Nephron progenitor cell (in vitro differentiated cells): Measurements from ENCODE around the gene HSD11B2.

Source experiments
- DNase-seq: peaks from one replicate; pipeline ENCODE4 v3.0.0; 2021
- H3K27ac Mint-ChIP-seq: 2 replicates; pipeline ENCODE4 v1.8.0; 2021; ENCODE audit warnings: mild to moderate bottlenecking, moderate library complexity, mixed read lengths
- H3K27me3 Mint-ChIP-seq: 2 replicates; pipeline ENCODE4 v1.8.0; 2021; ENCODE audit warnings: mild to moderate bottlenecking, low read depth, mixed read lengths; ENCODE audit not compliant: poor library complexity
- H3K36me3 Mint-ChIP-seq: 2 replicates; pipeline ENCODE4 v1.8.0; 2021; ENCODE audit warnings: low read depth, mixed read lengths
- H3K4me1 Mint-ChIP-seq: 2 replicates; pipeline ENCODE4 v1.8.0; 2021; ENCODE audit warnings: mixed read lengths
- H3K4me3 Mint-ChIP-seq: 2 replicates; pipeline ENCODE4 v1.8.0; 2021; ENCODE audit warnings: mild to moderate bottlenecking, moderate library complexity, mixed read lengths
- H3K9me3 Mint-ChIP-seq: 2 replicates; pipeline ENCODE4 v1.8.0; 2021; ENCODE audit warnings: mild to moderate bottlenecking, moderate library complexity, mixed read lengths
- CTCF ChIP-seq: fragments of 200-600 bp; sonication (generic); IDR thresholded peaks from 2 replicates; pipeline ENCODE4 v1.5.0; 2021; ENCODE audit warnings: antibody characterized with exemption

The HSD11B2 gene

GRCh38 chr16:67432506-67432890 is 1.6 kb downstream of the HSD11B2 start:
- no peak for DNase-seq
- H3K27ac Mint-ChIP-seq = peak overlapping the region; percentile 96
- peaks cover 12% of the 10 kb centered on the region for H3K36me3 Mint-ChIP-seq
- H3K9me3 Mint-ChIP-seq = no peaks in the 10 kb centered on the region
- H3K4me3 Mint-ChIP-seq = peak overlapping the region; percentile 80
- H3K27me3 Mint-ChIP-seq = peaks cover 48% of the 10 kb centered on the region
- no peak for TF ChIP-seq CTCF
- H3K4me1 Mint-ChIP-seq = peaks cover 65% of the 10 kb centered on the region

- DNase-seq = no peak
- TF ChIP-seq CTCF = no peak
- Mint-ChIP-seq H3K27ac (no peak overlapping the region), H3K4me1 (peaks cover 71% of the 10 kb centered on the region), H3K9me3 (no peaks in the 10 kb centered on the region), H3K36me3 (peaks cover 19% of the 10 kb centered on the region), H3K4me3 (peak overlapping the region; percentile 51), H3K27me3 (peaks cover 41% of the 10 kb centered on the region)
Measured at GRCh38 chr16:67433131-67433719, 2.3 kb downstream of the HSD11B2 start.

GRCh38 chr16:67435758-67436164 is 4.8 kb downstream of the HSD11B2 start:
- H3K27ac Mint-ChIP-seq = no peak overlapping the region
- H3K4me3 Mint-ChIP-seq = no peak overlapping the region
- H3K9me3 Mint-ChIP-seq = no peaks in the 10 kb centered on the region
- H3K36me3 Mint-ChIP-seq = peaks cover 27% of the 10 kb centered on the region
- peaks cover 18% of the 10 kb centered on the region for H3K27me3 Mint-ChIP-seq
- peaks cover 57% of the 10 kb centered on the region for H3K4me1 Mint-ChIP-seq
- TF ChIP-seq CTCF = no peak
- DNase-seq = no peak

GRCh38 chr16:67436640-67437193 is 5.8 kb downstream of the HSD11B2 start:
- Mint-ChIP-seq H3K27me3 (peaks cover 15% of the 10 kb centered on the region), H3K4me1 (peaks cover 57% of the 10 kb centered on the region), H3K9me3 (no peaks in the 10 kb centered on the region), H3K27ac (no peak overlapping the region), H3K4me3 (no peak overlapping the region), H3K36me3 (peaks cover 27% of the 10 kb centered on the region)
- TF ChIP-seq CTCF = no peak
- no peak for DNase-seq

GRCh38 chr16:67437513-67437912 is 6.6 kb downstream of the HSD11B2 start:
- no peak for TF ChIP-seq CTCF
- H3K36me3 Mint-ChIP-seq = peaks cover 27% of the 10 kb centered on the region
- no peak overlapping the region for H3K27ac Mint-ChIP-seq
- H3K9me3 Mint-ChIP-seq = no peaks in the 10 kb centered on the region
- H3K4me3 Mint-ChIP-seq = no peak overlapping the region
- peaks cover 58% of the 10 kb centered on the region for H3K4me1 Mint-ChIP-seq
- H3K27me3 Mint-ChIP-seq = peaks cover 10% of the 10 kb centered on the region
- no peak for DNase-seq

- H3K4me3 Mint-ChIP-seq = no peak overlapping the region
- peaks cover 7% of the 10 kb centered on the region for H3K27me3 Mint-ChIP-seq
- no peak for DNase-seq
- no peaks in the 10 kb centered on the region for H3K9me3 Mint-ChIP-seq
- peaks cover 27% of the 10 kb centered on the region for H3K36me3 Mint-ChIP-seq
- peaks cover 55% of the 10 kb centered on the region for H3K4me1 Mint-ChIP-seq
- no peak for TF ChIP-seq CTCF
- peak overlapping the region; percentile 35 for H3K27ac Mint-ChIP-seq
Measured at GRCh38 chr16:67438098-67438791, 7.3 kb downstream of the HSD11B2 start.
